H1 (cell line): ENCODE results near the gene COPZ1. TPM values are rescaled to one million over a fixed set of nuclear protein-coding genes. Genes with fewer than 3 reads are reported as not detected.

Experiments
- CTCF ChIA-PET: fragments of 300-600 bp; sonication (Branson Sonifier 250); formaldehyde crosslinking; loops from one replicate; lab custom pipeline; 2021; ENCODE audit not compliant: partially characterized antibody; lab: Charles Lee
- POLR2A ChIA-PET: fragments of 300-600 bp; sonication (Branson Sonifier 250); formaldehyde crosslinking; loops from one replicate; lab custom pipeline; 2021; ENCODE audit warnings: inconsistent platforms; ENCODE audit not compliant: partially characterized antibody; lab: Charles Lee
- DNase-seq, 2 experiments: peaks; one replicate each; pipeline versions ENCODE4 v3.0.0 to v3.0.0-alpha.2; 2010 to 2022; ENCODE audit warnings: low spot score in 2 of 2, low read depth in 1 of 2, mixed read lengths in 1 of 2
- FAIRE-seq: peaks from 2 replicates; lab custom pipeline; 2011; peaks lifted over from hg19 to GRCh38; lab: Jason Lieb, UNC
- H2AFZ ChIP-seq: 2 replicates; pipeline ENCODE4 v1.8.1; 2012; ENCODE audit warnings: low read length, inconsistent platforms
- H2AK5ac ChIP-seq: 2 replicates; pipeline ENCODE4 v1.6.1; 2013; ENCODE audit warnings: low read depth, low read length
- H2BK120ac ChIP-seq: replicated peaks from 2 replicates; pipeline ENCODE3; 2013; ENCODE audit warnings: low read depth, low read length, inconsistent platforms
- H2BK12ac ChIP-seq: 2 replicates; pipeline ENCODE4 v1.6.1; 2013; ENCODE audit warnings: low read depth, low read length
- H2BK15ac ChIP-seq: 2 replicates; pipeline ENCODE4 v1.6.1; 2013; ENCODE audit warnings: low read length
- H2BK20ac ChIP-seq: 2 replicates; pipeline ENCODE4 v1.6.1; 2013; ENCODE audit warnings: low read length
- H2BK5ac ChIP-seq: 2 replicates; pipeline ENCODE4 v1.6.1; 2013; ENCODE audit warnings: low read depth, low read length
- H3K14ac ChIP-seq: 2 replicates; pipeline ENCODE4 v1.6.1; 2013; ENCODE audit warnings: inconsistent platforms; ENCODE audit not compliant: insufficient read length
- H3K18ac ChIP-seq: 2 replicates; pipeline ENCODE4 v1.6.1; 2013; ENCODE audit warnings: low read length; ENCODE audit errors: extremely low read depth
- H3K23ac ChIP-seq: 2 replicates; pipeline ENCODE4 v1.6.1; 2013; ENCODE audit warnings: inconsistent platforms; ENCODE audit not compliant: insufficient read length
- H3K23me2 ChIP-seq: 2 replicates; pipeline ENCODE4 v1.6.1; 2013; ENCODE audit warnings: low read depth, low read length
- H3K27ac ChIP-seq: 2 replicates; pipeline ENCODE4 v1.6.1; 2011; ENCODE audit warnings: low read depth, low read length, inconsistent platforms
- H3K27me3 ChIP-seq, 4 experiments: replicated peaks in 1 of 4; 1 replicate in 1 of 4; 2 replicates in 3 of 4; pipeline versions ENCODE4 v1.6.1 to v1.8.1; 2011 to 2013; ENCODE audit warnings: low read length in 3 of 4, mild to moderate bottlenecking in 3 of 4, inconsistent platforms in 2 of 4, mixed read lengths in 2 of 4, moderate library complexity in 1 of 4; ENCODE audit not compliant: control insufficient read depth in 3 of 4, insufficient read depth in 3 of 4; ENCODE audit errors: extremely low read depth in 1 of 4
- H3K36me3 ChIP-seq, 4 experiments: 2 replicates each; pipeline versions ENCODE4 v1.6.1 to v1.8.1; 2011 to 2013; ENCODE audit warnings: mild to moderate bottlenecking in 4 of 4, low read length in 3 of 4, moderate library complexity in 2 of 4, control low read depth in 1 of 4, inconsistent platforms in 1 of 4; ENCODE audit not compliant: insufficient read depth in 4 of 4, control insufficient read depth in 2 of 4
- H3K4ac ChIP-seq: replicated peaks from 2 replicates; pipeline ENCODE3; 2013; ENCODE audit warnings: low read length, low read depth, mixed read lengths, inconsistent platforms; ENCODE audit not compliant: insufficient read length
- H3K4me1 ChIP-seq, 4 experiments: replicated peaks in 1 of 4; 1 replicate in 1 of 4; 2 replicates in 3 of 4; pipeline versions ENCODE4 v1.6.1 to v1.8.1; 2011 to 2013; ENCODE audit warnings: low read length in 3 of 4, inconsistent platforms in 2 of 4, mixed read lengths in 1 of 4; ENCODE audit not compliant: insufficient read depth in 4 of 4, control insufficient read depth in 3 of 4
- H3K4me2 ChIP-seq, 2 experiments: 2 replicates each; pipeline versions ENCODE4 v1.6.1 to v1.8.1; 2011 to 2013; ENCODE audit warnings: low read depth in 2 of 2, low read length in 2 of 2, control low read depth in 1 of 2, inconsistent platforms in 1 of 2, mild to moderate bottlenecking in 1 of 2; ENCODE audit not compliant: insufficient read depth in 1 of 2
- H3K4me3 ChIP-seq, 4 experiments: fragments of 200-600, 300-600 bp in 1 of 4; sonication (generic), shearing (Covaris generic), sonication (Bioruptor Twin) in 1 of 4; 2 replicates each; pipeline versions ENCODE4 v1.5.1 to v1.8.1; 2011 to 2016; ENCODE audit warnings: low read length in 4 of 4, low read depth in 3 of 4, control low read depth in 2 of 4, inconsistent platforms in 2 of 4, mild to moderate bottlenecking in 2 of 4, mixed read lengths in 1 of 4, moderate library complexity in 1 of 4; ENCODE audit not compliant: insufficient read depth in 2 of 4; ENCODE audit errors: extremely low read depth in 1 of 4
- H3K56ac ChIP-seq: replicated peaks from 2 replicates; pipeline ENCODE3; 2013; ENCODE audit warnings: low read depth, mild to moderate bottlenecking, mixed read lengths, low read length, inconsistent platforms; ENCODE audit not compliant: insufficient read length
- H3K79me1 ChIP-seq: 2 replicates; pipeline ENCODE4 v1.6.1; 2013; ENCODE audit warnings: low read depth, low read length, control low read depth
- H3K79me2 ChIP-seq, 2 experiments: 2 replicates each; pipeline versions ENCODE4 v1.6.1 to v1.8.1; 2012 to 2013; ENCODE audit warnings: low read length in 2 of 2, mild to moderate bottlenecking in 2 of 2, inconsistent platforms in 1 of 2; ENCODE audit not compliant: insufficient read depth in 2 of 2, control insufficient read depth in 1 of 2
- H3K9ac ChIP-seq, 4 experiments: replicated peaks in 1 of 4; 1 replicate in 1 of 4; 2 replicates in 3 of 4; pipeline versions ENCODE4 v1.6.1 to v1.8.1; 2011 to 2013; ENCODE audit warnings: low read depth in 3 of 4, low read length in 3 of 4, control low read depth in 2 of 4, mild to moderate bottlenecking in 2 of 4, moderate library complexity in 2 of 4, inconsistent platforms in 1 of 4; ENCODE audit errors: extremely low read depth in 1 of 4
- H3K9me3 ChIP-seq, 2 experiments: 2 replicates each; pipeline versions ENCODE4 v1.6.1 to v1.8.1; 2012 to 2013; ENCODE audit warnings: mild to moderate bottlenecking in 2 of 2, moderate library complexity in 2 of 2, control low read depth in 1 of 2, inconsistent platforms in 1 of 2, low read depth in 1 of 2, low read length in 1 of 2, mixed read lengths in 1 of 2; ENCODE audit not compliant: insufficient read depth in 2 of 2
- H4K20me1 ChIP-seq, 2 experiments: replicated peaks in 1 of 2; 2 replicates each; pipeline versions ENCODE3 to v1.8.1; 2011 to 2013; ENCODE audit warnings: inconsistent platforms in 2 of 2, low read length in 2 of 2, mild to moderate bottlenecking in 1 of 2; ENCODE audit not compliant: insufficient read depth in 2 of 2, control insufficient read depth in 1 of 2
- H4K5ac ChIP-seq: 2 replicates; pipeline ENCODE4 v1.6.1; 2013; ENCODE audit warnings: low read length, low read depth, mixed read lengths, inconsistent platforms; ENCODE audit not compliant: insufficient read length
- H4K8ac ChIP-seq: 2 replicates; pipeline ENCODE4 v1.8.0; 2013; ENCODE audit warnings: mild to moderate bottlenecking, moderate library complexity, low read length, inconsistent platforms; ENCODE audit not compliant: insufficient read depth; ENCODE audit errors: extremely low read depth
- H4K91ac ChIP-seq: replicated peaks from 2 replicates; pipeline ENCODE3; 2013; ENCODE audit warnings: low read length, mixed read lengths, inconsistent platforms; ENCODE audit not compliant: insufficient read length
- CBX5 ChIP-seq: fragments of 300-800, 300-1000 bp; sonication (generic); IDR thresholded peaks from 2 replicates; pipeline ENCODE4 v1.7.1; 2016; ENCODE audit warnings: antibody characterized with exemption, low read length, low read depth
- CHD2 ChIP-seq: IDR thresholded peaks from 2 replicates; pipeline ENCODE4 v1.6.1; 2012; ENCODE audit warnings: low read length, improper control_type of control experiment
- EGR1 ChIP-seq: IDR thresholded peaks from 2 replicates; pipeline ENCODE4 v1.6.1; 2011; ENCODE audit warnings: low read depth, low read length, borderline replicate concordance
- JUN ChIP-seq: IDR thresholded peaks from 2 replicates; pipeline ENCODE4 v1.6.1; 2011; ENCODE audit warnings: low read depth, mild to moderate bottlenecking, improper control_type of control experiment, low read length
- KDM4A ChIP-seq: IDR thresholded peaks from one replicate; pipeline ENCODE4 v1.7.1; 2012; ENCODE audit warnings: low read depth, mild to moderate bottlenecking, moderate library complexity, low read length, inconsistent platforms; ENCODE audit not compliant: severe bottlenecking
- MAFK ChIP-seq: IDR thresholded peaks from 2 replicates; pipeline ENCODE4 v1.6.1; 2012; ENCODE audit warnings: low read depth, mild to moderate bottlenecking, improper control_type of control experiment, low read length
- MAX ChIP-seq: IDR thresholded peaks from 2 replicates; pipeline ENCODE4 v1.6.1; 2012; ENCODE audit warnings: inconsistent platforms
- POLR2AphosphoS5 ChIP-seq: IDR thresholded peaks from 2 replicates; pipeline ENCODE4 v1.6.1; 2011; ENCODE audit warnings: low read depth, low read length
- RNF2 ChIP-seq: fragments of 200-900, 300-1000 bp; sonication (generic); IDR thresholded peaks from 2 replicates; pipeline ENCODE4 v1.7.1; 2016; ENCODE audit warnings: borderline replicate concordance, low read depth, mild to moderate bottlenecking, antibody characterized with exemption, low read length; ENCODE audit not compliant: poor library complexity, severe bottlenecking; ENCODE audit errors: missing control alignments
- SIX5 ChIP-seq: IDR thresholded peaks from 2 replicates; pipeline ENCODE4 v1.6.1; 2011; ENCODE audit warnings: mild to moderate bottlenecking, low read depth, low read length
- SP4 ChIP-seq: IDR thresholded peaks from 2 replicates; pipeline ENCODE4 v1.6.1; 2012; ENCODE audit warnings: low read length, inconsistent platforms
- SRF ChIP-seq: IDR thresholded peaks from 2 replicates; pipeline ENCODE4 v1.6.1; 2011; ENCODE audit warnings: mild to moderate bottlenecking, low read depth, low read length, moderate library complexity
- ZNF274 ChIP-seq: IDR thresholded peaks from 2 replicates; pipeline ENCODE4 v1.7.0; 2012; ENCODE audit warnings: low read length, borderline replicate concordance; ENCODE audit errors: extremely low read depth
- WGBS, 2 experiments: shearing (Covaris generic) in 1 of 2; methylation state at CpG; one replicate each; pipeline versions ENCODE4 v1.1.6 to v1.1.7; 2013 to 2015; ENCODE audit warnings: low lambda C conversion rate in 2 of 2, mixed read lengths in 2 of 2, inconsistent platforms in 1 of 2, low coverage in 1 of 2, missing lambda C conversion rate in 1 of 2; ENCODE audit not compliant: insufficient replicate concordance in 2 of 2, insufficient coverage in 1 of 2, insufficient read length in 1 of 2; ENCODE audit errors: extremely low coverage in 1 of 2, missing lambda C conversion rate in 1 of 2; 5-methylcytosine and 5-hydroxymethylcytosine counted together
- polyA plus RNA-seq, 7 experiments: library from polyadenylated mRNA; depleted of rRNA in 3 of 7; stranded (reverse) in 5 of 7; unstranded in 2 of 7; fragments of >200 nt in 5 of 7; fragments of 200-250 nt in 2 of 7; gene quantifications; 1 replicate in 5 of 7; 2 replicates in 1 of 7; 4 replicates in 1 of 7; pipeline versions ENCODE4 v1.2.1 to v1.2.3, GENCODE V29; 2011 to 2013; ENCODE audit warnings: missing spikeins in 2 of 7, mixed read lengths in 2 of 7
- total RNA-seq: library from RNA; stranded (reverse); fragmentation: NEBNext Ultra II Directional; extraction: Animal tissue kit (Norgen Biotek cat#: 25700); gene quantifications from 2 replicates; pipeline ENCODE4 v1.2.1, GENCODE V29; 2021

Gene COPZ1
- total and polyA plus RNA-seq, 2 of the 8 experiments (the other 6 are each of a cell fraction or from before 2014, with no cell fraction given): 103 to 133 TPM

GRCh38 chr12:54377007-54377406, 52.1 kb downstream of the COPZ1 start:
- no peak overlapping the region for H3K56ac ChIP-seq
- H3K18ac ChIP-seq: no peak overlapping the region
- peaks cover 0 to 12% (median 5%) of the 10 kb centered on the region in 4 experiments; a peak in 4 of 8 replicates for H3K36me3 ChIP-seq
- peaks cover 0 to 3% (median 1%) of the 10 kb centered on the region in 4 experiments; a peak in 2 of 7 replicates for H3K27me3 ChIP-seq
- peaks cover 0 to 11% (median 7%) of the 10 kb centered on the region in 4 experiments; a peak in 5 of 7 replicates for H3K4me1 ChIP-seq
- H2BK15ac ChIP-seq: no peak overlapping the region
- no peak for DNase-seq
- H2BK20ac ChIP-seq: no peak overlapping the region
- no peak overlapping the region for H3K4ac ChIP-seq
- H3K23ac ChIP-seq: no peak overlapping the region
- H3K27ac ChIP-seq: no peak overlapping the region
- no peak overlapping the region for H2BK120ac ChIP-seq
- peaks cover 2% of the 10 kb centered on the region; the same call in 1 of the 2 replicates for H3K23me2 ChIP-seq
- H2BK5ac ChIP-seq: no peak overlapping the region
- H3K4me3 ChIP-seq: no peak overlapping the region
- 0 out of 2 replicates have a peak, but pooled peaks cover 2% of the 10 kb centered on the region for H3K79me1 ChIP-seq
- no peaks in the 10 kb centered on the region for H3K9me3 ChIP-seq
- H2AFZ ChIP-seq: no peak overlapping the region
- no peak overlapping the region for H3K4me2 ChIP-seq
- H3K79me2 ChIP-seq: no peaks in the 10 kb centered on the region
- CTCF ChIA-PET: interaction anchor here (0.8 to 9.7 kb wide), 4 partner anchors 14 to 161 kb away, joined by 3 to 110 read pairs (median 4); no protein-coding TSS in a partner anchor
- no peak overlapping the region for H2BK12ac ChIP-seq
- no peak for TF ChIP-seq JUN
- TF ChIP-seq MAFK: no peak
- no peak for TF ChIP-seq SIX5
- TF ChIP-seq RNF2: no peak
- TF ChIP-seq CHD2: no peak
- no peak for TF ChIP-seq SRF
- TF ChIP-seq POLR2AphosphoS5: no peak
- TF ChIP-seq KDM4A: no peak
- TF ChIP-seq CBX5: no peak
- no peak for TF ChIP-seq EGR1
- TF ChIP-seq MAX: no peak
- TF ChIP-seq ZNF274: no peak
- TF ChIP-seq SP4: no peak
- TF ChIP-seq, all 59 proteins: peak for 0
- H4K20me1 ChIP-seq: peaks cover 10 to 11% of the 10 kb centered on the region in 2 experiments
- H4K8ac ChIP-seq: no peak overlapping the region
- no peak overlapping the region for H4K5ac ChIP-seq
- no peak overlapping the region for H3K14ac ChIP-seq
- POLR2A ChIA-PET: interaction anchor here (1.0 to 1.2 kb wide), 2 partner anchors 8 to 90 kb away, joined by 3 to 4 read pairs; no protein-coding TSS in a partner anchor
- no peak overlapping the region for H2AK5ac ChIP-seq
- FAIRE-seq: no peak
- no peak overlapping the region for H4K91ac ChIP-seq
- H3K9ac ChIP-seq: no peak overlapping the region
- 92% methylated on average over 2 of the region's 2 CpGs; no CpG with 5 or more reads in 1 of the 2 experiments for WGBS, 2 experiments
